NCI-H2227 treated with DMSO at 0.1 percent for 48 hours (cell line): ENCODE measurements around the gene LARP6.
"Not testable (repeated sequence)": the region's sequence is repeated elsewhere in the genome, so short reads cannot be mapped to it uniquely, and the experiment has no call there.

ENCODE experiments used
- DNase-seq: peaks from one replicate; lab custom pipeline; 2025; lab: John Stamatoyannopoulos, UW

Gene LARP6

DNA sequence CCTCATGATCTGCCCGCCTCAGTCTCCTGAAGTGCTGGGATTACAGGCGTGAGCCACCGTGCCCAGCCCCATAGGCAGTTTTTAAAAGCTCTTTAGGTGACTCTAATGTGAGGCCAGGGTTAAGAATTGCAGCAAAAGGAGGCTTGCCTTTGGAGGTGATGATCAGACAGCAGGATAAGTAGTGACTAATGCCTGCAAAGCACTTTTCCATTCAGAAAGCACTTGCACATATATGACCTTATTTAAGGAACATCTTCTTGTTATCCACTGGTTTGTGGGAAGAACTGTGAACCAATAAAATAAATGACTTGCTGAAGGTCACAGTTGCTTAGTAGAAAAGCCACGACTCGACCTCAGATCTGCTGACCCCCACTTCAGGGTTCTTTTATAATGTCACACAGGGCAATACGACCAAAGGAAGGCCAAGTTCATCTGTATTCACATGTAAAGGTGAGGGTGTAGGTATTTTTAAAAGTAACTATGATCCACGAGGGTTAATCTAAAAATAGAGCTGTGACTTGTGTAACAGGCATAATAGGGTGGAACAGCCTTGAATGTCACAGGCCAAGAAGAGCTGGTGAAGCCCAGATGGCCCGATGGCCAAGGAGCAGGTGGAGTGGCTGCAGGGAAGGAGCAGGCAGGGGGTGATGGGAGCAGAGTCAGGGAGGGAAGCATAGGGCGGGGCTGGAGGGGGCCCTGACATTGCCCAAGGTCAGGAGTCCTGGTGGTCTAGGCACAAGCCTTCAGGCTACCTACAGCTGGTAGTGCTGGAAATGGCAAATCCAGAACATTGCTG, 24.4 kb downstream of the LARP6 start:
- no peak for DNase-seq

DNA sequence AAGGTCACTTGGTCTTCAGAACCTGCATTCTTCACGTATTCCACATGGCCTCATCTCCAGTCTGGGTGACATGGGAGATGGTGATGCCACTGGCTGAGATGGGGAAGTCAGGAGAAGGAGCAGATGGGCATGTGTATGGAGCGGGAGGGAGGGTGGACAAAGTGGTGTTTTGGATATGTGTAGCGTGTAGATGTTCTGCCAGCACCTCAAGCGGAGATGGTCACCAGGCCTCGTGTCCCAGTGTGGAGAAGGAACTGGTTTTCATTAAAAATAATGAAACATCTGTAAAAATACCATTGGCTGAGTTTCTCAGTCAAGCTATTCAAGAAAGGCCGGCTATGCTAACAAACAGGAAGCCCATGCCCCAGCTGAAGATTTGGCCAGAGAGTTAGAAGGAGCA, 26.2 kb downstream of the LARP6 start:
- DNase-seq, result no peak

DNA sequence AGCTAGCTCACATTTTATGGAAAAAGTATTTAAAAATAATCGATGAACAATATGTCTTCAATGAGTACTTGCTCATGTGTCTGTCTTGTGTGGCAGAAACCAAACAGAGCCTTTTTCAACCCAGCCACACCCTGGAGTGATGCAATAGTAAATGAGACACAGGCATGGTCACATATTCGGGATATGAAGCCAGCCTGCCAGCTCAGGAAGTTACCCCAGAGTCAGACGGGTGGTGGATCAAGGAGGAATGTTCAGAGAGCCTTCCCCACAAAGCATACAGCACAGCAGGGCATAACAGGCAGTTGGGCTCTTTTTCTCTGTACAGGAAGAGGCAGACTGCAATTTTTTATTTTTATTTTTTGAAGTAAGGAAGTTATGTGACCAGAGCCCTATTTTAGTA, 27.3 kb downstream of the LARP6 start:
- no peak for DNase-seq

DNA sequence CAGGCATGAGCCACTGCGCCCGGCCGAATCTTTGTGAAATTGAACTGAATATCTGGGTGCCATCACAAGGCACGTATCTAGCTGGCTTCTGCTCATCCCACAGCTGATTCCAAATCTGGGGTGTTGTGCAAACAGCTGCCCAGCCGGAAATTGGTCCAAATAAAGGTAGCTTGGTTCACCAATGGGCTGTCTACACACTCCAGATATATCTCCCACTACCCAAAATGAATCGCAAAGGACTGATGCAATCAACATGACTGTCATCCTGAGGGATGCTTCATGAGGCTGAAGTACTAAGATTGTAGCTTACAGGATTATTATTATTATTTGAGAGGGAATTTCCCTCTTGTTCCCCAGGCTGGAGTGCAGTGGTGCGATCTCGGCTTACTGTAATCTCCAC, 28.1 kb downstream of the LARP6 start:
- DNase-seq, result no peak

DNA sequence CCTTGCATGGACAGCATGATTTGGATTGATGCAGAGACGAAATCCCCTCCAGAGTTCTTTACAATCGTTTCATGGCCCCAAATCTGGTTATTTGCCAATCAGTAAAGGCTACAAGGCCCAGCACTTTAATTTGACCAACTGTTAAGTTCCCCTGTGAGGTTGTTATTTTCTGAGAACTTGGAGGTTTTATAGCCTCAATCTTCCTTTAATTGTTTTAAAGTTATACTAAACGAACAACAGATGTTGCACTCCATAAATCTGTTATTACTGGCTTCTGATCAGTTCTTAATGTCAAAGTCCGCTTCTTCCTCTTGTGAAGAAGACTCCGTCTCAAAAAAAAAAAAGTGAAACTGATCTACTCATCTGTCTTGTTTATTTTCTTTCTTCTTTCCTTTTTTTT, 30.8 kb downstream of the LARP6 start:
- DNase-seq, result no peak

DNA sequence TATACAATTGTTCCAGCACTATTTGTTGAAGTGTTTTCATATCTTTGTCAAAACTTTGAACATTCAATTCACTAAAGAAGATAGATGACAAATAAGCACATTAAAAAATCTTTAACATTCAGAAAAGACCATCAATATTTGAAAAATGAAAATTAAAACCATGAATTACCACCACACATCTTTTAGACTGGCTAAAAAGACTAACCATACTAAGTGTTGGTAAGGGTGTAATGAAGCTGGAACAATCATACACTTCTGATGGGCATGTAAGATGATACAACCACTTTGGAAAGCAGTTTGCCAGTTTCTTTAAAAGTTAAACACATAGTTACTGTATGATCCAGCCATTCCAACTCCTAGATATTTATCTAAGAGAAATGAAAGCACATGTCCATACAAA, 33.7 kb downstream of the LARP6 start:
- no peak for DNase-seq

DNA sequence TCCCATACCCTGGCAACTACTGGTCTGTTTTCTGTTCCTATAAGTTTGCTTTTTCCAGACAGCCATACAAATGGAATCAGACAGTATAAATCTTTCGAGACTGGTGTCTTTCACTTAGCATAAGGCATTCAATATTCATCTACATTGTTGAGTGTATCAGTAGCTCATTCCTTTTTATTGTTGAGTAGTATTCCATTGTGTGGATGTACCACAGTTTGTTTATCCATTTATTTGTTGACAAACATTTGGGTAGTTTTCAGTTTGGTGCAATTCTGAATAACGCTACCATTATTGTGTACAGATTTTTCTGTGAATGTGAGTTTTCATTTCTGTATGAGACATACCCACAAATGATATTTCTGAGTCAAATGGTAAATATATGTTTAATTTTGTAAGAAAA, 35.4 kb downstream of the LARP6 start:
- DNase-seq, result no peak

DNA sequence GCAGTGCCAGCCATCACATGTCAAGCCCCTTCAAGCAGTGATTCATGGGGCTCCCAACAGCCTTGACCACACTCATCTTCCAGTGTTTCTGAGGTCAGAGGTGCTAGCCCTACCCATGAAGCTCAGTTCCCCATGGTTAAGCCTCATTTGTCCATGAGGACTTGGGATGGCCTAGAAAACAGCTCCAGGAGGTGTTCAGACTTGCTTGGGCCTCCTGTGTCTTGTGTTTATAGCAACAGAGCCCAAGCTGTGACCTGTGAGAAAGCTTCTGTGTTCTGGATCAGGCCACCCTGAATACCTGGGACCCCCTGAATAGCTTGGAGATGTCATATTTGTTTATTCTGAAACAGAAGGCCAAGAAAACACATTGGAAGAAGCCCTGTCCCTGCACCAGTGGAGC, 36.7 kb downstream of the LARP6 start:
- no peak for DNase-seq

DNA sequence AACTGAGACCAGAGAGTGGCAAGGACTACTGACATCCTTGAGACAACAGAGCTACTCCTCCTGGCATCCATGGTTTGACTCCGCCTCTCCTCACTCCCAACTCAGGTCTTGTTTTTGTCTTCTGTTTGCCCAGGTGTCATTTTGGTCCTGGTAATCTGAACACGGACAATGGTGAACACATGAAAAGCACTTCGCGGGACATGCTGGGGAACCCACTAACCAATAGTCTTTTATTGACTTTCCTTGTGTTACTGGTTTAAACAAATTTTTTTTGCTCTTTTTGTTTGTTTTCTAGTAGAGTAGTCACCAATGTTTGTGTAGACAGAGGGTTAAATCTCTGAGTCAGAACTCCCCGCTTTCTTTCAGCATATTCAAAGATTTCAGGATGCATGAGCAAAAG, 38.4 kb downstream of the LARP6 start:
- no peak for DNase-seq

DNA sequence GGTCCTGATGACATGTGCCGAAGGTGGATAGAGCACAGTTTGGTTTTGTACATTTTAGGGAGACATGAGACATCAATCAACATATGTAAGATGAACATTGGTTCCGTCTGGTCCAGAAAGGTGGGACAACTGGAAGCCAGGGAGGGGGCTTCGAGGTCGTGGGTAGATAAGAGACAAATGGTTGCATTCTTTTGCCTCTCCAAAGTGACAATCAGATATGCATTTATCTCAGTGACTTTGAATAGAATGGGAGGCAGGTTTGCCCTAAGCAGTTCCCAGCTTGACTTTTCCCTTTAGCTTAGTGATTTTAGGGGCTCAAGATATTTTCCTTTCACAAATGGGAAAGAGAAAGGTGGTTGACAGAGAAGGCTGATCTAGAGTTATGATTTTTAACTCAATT, 38.9 kb downstream of the LARP6 start:
- DNase-seq, result not testable (repeated sequence)

DNA sequence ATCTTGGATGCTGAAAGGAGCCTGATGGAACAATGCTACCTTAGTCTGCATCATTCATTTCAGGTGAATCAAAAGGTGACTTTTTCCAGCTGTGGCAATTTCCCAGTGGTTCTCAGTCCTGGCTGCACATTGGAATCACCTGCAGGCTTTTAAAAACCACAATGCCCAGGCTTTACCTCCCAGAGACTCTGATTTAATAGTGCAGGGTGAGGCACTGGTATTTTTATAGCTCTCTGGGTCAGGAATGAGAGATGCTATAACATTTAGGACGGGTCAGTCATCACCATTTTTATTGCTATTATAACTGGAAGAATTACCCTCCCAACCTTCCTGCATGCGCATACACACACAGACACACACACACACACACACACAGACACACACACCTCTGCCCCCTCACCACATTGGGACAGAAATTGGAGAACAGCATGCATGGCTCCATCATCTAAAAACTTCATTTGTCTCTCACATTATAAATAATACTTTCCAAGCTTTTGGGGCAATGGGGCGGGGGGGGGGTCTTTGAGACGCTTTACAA, 41.1 kb downstream of the LARP6 start:
- no peak for DNase-seq

DNA sequence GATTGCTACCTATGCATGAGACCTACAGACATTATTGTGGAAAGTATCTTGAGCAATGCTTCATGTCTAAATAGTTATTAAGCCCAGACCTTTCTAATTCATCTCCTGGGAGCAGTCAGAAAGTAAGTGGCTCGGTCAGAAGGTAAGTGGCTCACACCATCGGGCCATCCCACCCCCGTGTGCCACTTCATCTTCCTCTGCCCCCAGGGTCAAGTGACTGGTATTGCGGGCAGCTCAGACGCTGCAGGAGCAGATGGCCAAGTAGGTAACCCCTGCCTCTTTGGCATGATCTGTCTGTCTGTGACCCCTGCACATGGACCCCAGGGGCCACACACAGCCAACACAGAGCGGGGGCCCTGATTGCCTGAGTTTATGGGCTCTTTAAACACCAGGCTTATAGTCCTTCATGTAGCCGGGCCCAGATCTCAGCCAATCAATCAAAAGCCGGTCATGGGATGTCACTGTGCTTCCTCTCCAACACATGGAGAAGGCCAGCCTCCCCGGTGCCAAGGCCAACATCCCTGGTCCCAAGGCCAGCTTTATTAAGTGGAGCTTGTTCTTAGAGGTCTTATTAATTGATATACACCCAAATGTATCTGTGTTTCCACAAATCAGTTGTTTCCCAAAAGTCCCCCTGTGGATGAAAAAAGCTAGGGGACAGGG, 42.9 kb downstream of the LARP6 start:
- DNase-seq, result no peak

DNA sequence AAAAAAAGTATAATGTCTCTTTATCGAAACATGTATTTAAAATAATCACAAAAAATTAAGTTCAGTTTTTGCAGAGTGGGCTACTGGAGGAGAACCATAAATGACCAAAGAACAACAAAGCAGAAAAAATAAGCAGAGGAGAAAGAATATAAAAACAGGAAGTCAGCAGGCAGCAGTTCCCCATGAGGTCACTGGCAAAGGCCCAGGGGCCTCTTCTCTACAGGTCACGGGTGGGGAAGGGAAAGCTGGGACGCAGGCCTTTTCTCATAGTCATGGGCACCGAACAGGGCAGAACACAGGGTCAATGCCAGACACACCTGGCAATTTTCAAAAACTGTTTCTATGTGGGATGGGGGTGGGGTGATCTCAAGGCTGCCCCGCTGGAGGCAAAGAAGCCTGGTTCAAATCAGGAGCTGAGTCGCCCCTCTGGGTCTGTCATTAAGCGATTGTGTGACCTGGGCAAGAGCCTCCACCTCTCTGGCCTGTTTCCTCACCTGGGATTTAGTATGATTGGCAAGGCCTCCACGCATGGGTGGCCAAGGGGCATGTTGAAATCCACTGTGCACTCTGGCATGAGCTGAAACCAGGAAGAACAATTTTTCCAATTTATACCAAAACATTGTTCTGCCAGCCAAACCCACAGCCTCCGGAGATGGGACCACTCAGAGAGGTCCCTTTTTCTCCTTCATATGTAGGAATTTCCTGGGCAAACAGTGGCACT, 46.8 kb downstream of the LARP6 start:
- no peak for DNase-seq

DNA sequence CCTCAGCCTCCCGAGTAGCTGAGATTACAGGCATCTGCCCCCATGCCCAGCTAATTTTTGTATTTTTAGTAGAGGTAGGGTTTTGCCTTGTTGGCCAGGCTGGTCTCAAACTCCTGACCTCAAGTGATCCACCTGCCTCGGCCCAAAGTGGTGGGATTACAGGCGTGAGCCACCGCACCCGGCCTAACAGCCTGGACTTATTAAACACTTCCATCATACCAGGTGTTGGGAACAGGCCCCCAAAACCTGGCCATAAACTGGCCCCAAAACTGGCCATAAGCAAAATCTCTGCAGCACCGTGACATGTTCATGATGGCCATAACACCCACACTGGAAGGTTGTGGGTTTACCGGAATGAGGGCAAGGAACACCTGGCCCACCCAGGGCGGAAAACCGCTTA, 49.6 kb downstream of the LARP6 start:
- not testable (repeated sequence) for DNase-seq

DNA sequence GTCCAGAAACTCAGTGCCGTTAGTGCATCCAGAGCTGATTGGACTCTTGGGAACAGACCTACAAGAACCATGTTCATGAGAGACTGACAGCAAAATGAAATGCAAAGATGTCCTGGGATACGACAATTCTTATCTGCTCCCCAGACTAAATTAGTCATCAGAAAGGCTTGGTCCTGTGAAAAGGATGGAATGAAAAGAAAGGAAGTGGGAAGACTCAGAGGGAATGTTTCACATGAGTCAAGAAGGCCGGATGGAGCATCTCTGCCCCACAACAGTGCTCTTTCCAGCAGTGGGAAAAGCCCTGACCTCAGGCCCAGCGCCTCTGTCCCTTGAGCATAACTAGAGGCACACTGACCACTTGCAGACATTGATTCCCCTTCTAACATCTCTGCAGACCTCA, 51.3 kb downstream of the LARP6 start:
- DNase-seq, result no peak

DNA sequence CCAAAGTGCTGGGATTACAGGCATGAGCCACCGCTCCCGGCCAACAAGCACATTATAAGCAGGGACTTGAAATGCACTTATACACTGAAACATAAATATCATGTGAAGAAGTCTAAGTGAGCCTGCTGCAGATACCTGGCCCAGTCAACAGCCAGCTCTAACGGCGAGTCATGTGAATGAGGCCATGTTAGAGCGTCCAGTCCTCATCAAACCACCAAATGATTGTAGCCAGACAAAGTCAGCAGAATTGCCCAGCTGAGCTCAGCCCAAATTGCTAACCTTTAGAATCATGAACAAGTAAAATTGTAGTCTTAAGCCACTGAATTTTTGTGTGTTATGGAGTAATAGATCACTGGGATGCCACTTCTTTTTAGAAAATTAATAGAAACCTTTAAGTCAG, 52.8 kb downstream of the LARP6 start:
- DNase-seq, result no peak

DNA sequence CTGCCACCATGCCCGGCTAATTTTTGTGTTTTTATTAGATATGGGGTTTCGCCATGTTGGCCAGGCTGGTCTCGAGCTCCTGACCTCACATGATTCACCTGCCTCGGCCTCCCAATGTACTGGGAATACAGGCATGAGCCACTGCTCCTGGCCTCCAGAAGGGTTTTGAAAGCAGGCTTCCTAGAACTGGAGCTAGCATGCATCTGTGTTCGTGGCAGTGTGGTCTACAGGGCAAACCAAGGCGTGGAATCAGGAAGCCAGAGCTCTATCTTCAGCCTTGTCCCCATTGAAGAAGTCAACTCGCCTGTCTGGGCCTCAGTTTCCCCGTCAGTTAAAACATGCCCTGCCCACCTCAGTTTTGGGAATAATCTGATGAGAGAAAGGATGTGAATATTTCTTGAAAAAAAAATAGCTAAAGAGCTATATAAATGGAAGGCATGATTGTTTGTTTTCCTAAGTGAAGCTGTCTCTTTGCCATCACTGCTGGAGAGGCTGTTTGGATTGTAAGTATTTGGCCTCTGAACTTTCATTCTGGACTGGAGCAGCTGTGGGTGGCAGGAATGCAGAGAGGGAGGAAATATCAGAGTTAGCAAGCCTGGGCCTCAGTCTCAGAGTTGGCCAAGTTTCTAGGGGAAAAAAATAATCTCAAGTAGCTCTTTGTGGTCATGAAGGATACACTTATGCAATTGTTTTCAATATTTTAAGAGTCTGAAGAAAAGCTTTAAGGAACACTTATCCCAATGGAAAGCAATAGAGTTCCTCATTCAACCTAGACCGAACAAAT, 54.1 kb downstream of the LARP6 start:
- DNase-seq, result no peak

DNA sequence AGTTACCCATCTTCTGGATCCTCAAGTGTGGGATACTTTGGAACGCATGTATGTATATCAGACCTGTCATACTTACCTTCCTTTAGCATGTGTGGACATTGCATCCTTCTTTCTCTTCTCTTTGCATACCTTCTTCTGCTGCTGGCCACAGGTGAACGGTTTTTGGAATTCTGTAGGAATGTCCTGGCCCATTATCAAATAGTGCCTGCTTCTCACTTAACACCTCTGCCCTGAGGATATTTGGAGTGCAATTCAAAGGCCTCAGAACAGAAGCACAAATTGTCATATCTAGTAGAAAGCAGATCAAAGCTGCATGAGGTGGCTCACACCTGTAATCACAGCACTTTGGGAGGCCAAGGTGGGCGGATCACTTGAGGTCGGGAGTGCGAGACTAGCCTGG, 56.5 kb downstream of the LARP6 start:
- no peak for DNase-seq

DNA sequence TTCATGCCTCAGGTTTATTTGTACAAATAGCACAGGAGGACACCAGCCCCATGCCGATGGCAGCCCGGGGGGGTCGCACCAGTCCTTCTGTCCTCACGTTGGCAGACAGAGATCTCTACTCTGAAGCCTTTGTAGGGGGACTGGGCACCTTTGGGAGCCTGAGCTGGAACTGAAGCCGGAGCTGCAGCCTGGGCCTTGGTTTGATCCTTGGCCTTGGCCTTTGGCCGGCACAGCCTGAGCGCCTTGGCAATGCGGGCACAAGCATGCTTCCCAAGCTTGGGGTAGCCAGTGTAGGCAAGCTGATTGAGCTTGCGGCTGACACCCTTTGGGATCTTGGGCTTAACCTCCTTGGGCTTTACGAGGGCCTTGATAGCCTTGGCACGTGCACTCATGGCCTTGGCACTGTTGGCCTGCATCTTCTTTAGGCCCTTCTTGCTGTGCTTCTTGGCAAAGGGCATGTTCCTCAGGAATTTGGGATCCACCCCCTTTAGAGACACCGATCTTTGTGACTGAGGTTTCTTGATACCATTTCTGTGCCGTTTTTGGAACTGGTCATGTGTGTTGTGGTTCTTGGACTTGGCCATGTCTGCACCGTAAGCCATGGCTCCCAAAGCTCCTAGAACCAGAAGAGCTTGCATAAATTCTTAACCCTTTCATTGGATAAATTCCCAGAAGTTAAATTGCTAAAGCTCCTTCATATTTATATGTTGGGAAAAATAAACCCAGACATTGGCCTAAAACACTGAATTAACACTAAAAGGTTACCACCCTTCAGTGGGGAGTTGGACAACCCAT, 57.2 kb downstream of the LARP6 start:
- no peak for DNase-seq

DNA sequence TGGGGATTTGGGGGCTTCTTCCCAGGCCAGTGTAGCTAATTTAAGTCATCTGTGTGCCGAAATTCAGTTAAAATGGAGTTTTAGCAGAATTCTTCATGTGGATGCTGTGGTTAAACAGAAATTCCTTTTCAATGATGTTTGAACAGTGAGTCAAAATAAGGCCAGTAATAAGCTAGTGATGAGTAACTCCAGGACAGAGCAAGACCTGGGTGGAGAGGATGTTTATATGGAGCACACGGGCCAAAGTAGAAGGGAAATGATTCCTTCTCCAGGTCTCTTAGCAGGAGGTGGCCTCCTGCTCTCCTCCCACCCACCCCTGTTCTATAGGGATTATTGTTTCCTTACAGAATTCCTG, 58.7 kb downstream of the LARP6 start:
- no peak for DNase-seq

DNA sequence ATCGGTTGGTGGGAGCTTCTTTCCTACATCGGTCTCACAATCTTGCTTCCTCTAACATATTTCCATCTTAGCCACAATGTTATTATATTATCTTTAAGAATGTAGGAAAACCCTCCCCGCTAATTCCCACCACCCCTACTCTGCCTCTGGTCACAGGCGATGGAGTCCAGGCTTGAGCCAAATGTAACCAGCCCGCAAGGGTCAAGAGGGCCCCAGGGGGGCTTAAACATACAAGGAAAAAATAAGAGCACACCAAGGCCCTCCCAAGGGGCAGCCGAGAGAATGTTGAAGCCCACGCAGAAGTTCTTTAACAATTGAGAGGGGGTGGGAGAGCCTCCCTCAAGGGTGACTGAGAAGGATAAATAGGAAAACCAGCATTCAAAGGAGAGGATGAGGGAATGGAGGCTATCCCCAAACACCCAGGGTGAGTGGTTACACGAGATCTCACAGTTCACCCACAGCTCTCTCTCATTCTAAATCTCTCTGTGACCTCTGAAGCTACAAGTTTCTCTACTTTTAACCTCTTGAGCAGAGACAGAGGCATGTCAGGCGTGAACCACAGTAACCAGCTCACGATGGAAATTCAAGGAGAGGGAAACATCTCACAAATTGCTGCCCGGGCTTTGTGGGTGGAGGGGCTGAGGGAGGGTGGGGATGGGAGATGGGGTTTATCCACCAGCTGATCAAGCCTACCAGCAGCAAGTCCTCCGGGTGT, 59.2 kb downstream of the LARP6 start:
- DNase-seq, result no peak
